Activated CD8-positive, alpha-beta memory T cell treated with anti-CD3 and anti-CD28 coated beads, Interleukin-2, amount 50 U/mL, for 1 hour (primary cell): ENCODE results near the gene IRF3.
"Not testable (repeated sequence)": the region's sequence is repeated elsewhere in the genome, so short reads cannot be mapped to it uniquely, and the experiment has no call there.

Experiments
- DNase-seq: peaks from one replicate; pipeline ENCODE4 v3.0.0-alpha.2; 2020; ENCODE audit errors: extremely low read depth

Gene IRF3

DNA sequence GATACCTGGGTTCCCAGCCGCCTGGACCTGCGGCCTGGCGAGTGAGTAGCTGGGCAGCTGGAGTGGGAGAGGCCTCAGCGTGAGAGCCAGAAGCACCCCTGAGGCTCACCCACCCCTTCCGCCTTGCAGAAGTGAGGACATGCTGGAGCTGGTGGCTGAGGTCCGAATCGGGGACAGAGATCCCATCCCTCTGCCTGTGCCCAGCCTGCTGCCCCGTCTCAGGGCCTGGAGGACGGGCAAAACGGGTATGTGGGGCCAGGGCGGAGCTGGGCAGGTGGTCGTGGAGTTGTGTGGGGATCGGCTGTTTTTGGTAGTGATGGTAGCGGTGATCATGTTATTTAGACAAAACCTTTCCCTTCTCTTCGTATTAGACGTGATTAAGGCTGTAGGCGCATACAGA lies 19.1 kb downstream of the IRF3 start:
- no peak for DNase-seq

DNA sequence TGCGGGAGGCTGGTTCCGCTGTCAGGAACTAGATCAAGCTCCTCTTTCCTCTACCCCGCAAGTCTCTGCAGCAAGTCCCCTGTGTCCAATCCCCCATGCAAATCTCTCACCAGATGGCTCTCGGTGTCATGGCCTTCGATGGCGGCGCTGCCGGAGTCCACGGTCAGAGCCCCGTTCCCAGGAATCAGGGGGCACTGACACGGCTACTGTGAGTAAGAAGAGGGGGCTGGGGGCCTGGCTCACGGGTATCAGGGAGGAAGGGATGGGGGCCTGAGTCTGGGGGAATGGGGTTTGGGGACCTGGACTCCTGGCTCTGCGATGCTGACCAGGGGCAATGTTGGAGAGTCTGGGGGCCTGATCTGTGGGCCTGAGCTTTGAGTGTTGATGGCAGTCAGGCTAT lies 19.7 kb downstream of the IRF3 start:
- no peak for DNase-seq

DNA sequence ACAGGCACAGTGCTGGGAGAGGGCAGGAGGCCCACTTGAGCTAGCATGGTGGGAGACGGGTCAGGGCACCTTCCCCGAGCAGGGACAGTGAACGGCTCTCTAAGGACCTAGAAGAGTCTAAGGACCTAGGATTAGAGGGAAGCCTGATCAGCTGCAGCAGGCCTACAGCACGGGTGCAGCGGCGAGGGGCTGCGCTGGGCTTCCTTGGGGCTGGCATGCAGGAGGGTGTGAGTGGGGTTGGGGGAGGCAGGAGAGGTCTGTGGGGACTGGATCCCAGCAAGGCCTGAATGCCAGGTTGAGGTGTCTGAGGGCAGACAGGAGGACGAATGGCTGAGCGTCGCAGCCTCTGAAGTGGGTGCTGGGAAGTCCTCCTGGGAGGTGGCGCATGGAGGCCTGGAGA lies 20.1 kb downstream of the IRF3 start:
- DNase-seq = no peak

DNA sequence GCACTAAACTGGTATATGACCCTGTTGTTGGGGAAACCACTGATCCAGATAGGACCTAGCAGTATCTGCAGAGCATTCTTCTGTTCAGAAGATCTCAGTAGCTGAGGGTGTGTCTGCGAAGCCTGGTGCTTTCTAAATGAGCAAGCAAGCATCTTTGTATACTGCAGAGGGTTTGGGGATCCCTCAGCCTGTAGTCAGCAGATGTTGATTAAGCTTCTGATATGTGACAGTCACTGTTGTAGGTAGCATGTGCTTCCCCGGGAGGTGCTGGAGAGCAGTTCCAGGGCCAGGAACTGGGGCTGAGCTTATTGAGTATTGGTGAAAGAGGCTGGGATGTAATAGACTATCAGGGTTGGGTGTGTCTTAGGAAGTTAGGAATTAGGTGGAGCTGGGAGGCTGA lies 22.2 kb downstream of the IRF3 start:
- DNase-seq = no peak

DNA sequence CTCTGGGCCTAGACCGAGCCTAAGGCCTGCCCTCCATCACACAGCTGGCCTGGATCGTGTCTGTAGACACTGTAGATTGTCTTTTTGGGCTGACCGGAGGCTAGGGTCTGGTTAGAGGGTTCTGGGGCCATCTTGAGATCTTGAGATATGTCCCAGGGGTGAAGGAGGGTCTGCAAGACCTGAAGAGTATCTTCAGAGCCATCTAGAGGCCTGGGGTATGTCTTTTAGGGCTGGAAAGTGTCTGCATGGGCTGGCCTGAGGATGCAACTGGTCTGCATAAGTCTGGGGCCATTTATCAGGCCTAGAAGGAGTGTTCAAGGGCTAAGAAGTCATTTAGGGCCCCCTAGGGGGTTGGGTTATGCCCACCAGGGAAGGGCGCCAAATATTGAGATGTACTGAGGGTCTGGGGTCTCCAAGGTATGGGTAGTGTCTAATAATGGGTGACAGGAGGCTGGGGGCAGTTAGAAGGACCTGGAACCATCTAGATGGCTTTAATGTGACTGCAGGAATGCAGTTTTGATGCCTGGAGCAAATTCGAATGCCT lies 23.1 kb downstream of the IRF3 start:
- DNase-seq = no peak

DNA sequence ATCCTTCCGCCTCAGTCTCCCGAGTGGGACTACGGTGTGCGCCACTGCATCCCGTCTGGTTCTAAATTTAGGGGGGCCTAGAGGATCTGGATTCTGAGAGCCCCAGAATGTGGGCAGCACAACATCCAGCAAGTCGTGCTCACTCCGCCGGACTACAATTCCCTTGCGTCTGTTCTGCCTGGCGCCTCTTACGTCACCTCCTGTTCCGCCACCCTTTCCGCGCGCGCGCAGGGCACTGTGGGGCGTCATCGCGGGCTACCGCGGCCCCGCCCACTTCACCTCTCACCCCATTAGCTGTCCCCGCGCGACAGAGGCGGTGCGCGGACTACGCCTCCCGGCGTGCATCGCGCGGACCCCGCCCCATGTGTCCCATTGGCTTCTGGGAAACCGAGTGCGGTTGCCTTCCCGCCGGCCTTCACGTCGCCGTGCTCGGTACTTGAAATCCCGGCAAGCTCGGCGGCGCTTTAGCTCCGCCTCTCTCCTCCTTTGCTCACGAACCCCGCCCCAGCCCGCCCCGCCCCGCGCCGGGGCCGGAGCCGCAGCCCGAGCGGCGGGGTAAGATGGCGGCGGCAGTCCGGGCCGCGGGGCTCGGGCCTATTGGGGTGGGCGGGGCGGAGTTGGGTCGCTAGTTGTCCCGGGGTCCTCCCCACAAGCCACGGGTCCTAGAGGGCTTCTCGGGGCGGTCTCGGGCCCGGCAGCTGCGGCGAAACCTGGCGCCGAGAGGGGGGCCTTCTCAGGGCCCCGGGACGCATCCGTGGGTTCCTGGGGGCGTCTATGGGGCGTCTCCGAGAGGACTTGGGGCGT lies 23.8 kb downstream of the IRF3 start, which contains the start of gene SCAF1:
TSS of gene SCAF1 (plus strand) at position 522 of the 804 bp plus-strand sequence. CDS start 2,818 bp downstream, outside the sequence.
- peak; percentile 97 for DNase-seq

DNA sequence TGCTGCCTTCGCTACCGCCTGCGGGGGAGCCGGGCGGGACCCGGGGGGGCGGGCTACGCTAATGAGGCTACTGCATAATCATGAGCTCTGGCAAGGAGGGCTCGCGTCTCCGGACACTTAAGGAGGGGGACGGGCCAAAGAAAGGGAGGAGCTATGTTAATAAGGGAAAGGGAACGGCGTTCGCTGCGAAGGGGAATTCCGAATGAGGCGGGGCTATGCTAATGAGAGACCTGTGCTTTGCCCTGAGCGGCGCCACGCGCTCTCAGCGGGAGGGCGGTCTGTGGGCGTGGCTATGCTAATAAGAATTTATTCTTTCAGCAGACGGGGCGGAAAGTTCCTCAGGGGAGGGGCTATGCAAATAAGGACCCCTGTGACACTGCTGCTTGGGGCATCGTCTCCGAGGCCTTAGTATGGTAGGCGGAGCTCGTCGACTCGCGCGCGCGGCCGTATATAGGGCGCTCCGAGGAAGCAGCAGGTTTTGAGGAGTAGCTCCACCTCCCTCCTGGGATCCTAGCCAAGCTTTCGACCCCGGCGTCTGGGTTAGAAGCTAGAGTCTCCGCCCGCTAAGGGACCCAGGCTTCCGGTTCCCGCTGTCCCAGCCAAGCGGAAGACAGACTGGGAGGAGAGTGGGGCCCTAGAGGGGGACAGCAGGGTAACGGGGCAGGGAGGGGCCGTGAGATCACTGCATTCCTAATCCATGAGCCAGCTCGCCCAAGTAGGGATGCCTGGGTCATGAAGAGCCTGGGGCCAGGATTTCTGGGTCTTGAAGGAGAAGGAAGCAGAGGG lies 25.4 kb downstream of the IRF3 start, which contains the start of gene RRAS:
TSS of gene RRAS (minus strand) at position 31 of the 786 bp plus-strand sequence. CDS start 45 bp downstream, outside the sequence.
- DNase-seq = peak; percentile 100

DNA sequence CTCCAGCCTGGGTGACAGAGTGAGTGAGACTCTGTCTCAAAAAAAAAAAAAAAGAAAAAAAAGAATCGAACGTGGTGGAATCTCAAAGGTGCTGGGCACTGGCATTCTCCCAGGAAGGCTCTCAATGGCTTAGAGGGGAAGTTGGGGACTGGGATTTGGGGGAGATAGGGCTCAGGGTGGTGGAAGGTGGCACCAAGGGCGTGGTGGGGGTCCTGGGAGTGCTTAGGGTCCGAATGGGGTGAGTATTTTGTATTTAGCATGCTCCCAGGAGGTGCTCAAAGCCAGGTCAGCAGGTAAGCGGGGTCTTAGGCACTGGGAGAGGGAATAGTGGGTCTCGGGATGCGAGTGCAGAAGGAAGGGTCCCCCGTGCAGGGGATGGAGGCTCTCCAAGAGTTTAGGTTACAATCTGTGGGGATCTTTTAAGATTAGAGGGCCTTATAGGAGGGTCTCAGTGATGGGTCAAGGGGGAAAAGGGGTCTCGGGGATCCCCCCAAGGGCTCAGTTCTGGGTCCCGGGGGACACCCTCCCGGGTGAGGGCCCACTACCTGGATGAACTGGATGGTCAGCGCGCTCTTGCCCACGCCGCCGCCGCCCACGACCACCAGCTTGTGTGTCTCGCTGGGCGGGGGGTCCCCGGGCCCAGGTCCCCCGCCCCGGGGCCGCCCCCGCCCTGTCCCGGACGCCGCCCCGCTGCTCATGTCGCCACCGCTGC lies 26.1 kb downstream of the IRF3 start:
- no peak for DNase-seq

DNA sequence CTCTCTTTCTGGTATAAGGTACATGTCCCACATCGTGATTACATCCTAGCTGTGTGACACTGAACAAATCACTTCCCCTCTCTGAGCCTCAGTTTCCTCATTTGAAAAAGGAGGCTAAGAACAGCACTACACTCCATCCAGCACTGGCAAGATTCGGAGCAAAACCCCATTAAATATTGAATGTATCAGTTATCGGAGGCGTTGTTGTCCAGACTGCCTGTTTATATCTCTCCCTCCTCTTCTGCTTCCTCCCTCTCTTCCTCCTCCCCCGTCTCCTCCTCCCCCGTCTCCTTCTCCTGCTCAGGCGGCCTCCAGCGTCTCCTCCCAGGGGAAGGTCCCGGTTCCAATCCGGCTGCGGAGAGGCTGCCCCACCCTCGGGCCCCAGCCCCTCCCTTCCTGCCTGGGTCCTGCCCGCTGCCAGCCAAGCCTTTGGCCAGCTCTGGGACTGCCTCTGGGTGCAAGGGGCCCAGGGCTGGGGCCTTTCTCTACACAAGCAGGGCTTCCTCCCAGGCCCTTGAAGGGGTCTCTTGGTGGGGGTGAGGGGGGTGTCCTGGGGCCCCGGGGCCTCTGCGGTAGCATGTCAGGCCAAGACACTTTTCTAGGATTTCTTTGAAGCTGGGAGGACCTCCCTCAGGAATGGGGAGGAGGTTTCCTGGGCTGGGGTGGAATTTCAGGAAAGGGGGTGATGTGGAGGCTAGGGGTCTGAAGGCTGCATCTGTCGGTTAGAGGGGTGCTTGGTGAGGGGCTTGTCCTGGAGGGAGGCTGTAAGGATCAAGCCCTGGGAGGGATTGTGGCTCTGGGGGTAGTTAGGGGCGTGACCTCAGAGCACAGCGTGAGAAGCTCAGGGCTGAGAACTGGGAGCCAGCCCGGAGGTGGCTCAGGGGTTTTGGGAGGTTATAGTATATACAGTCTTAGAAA lies 27.6 kb downstream of the IRF3 start:
- no peak for DNase-seq

DNA sequence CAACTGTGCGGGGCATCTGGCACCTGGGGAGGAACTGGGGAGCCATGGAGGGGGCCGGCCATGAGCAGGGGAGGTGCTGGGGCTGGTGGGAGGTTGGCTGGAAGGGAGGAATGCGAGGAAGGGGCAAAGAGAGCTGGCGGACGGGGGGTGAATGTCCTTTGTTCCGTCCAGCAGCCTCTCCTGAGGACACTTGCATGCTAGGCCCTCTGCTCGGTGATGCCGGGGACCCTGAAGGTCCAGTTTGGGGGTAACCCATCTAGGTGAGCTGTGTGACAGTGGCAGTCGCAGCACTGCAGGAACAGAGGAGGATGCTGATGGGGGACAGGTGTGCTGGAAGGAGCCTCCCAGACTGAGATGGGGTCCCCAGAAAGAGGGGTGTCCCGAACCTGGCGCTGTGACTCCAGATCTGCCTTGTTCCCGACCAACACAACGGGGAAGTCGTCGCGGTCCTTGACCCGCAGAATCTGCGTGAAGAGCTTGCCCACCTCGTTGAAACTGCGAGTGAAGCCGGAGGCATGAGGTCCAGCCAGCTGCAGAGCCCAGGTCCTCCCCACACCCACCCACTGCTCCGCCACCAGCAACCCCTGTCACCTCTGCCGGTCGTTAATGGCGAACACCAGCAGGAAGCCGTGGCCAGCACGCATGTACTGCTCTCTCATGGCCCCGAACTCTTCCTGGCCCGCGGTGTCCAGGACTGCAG lies 29.3 kb downstream of the IRF3 start:
- DNase-seq = no peak

DNA sequence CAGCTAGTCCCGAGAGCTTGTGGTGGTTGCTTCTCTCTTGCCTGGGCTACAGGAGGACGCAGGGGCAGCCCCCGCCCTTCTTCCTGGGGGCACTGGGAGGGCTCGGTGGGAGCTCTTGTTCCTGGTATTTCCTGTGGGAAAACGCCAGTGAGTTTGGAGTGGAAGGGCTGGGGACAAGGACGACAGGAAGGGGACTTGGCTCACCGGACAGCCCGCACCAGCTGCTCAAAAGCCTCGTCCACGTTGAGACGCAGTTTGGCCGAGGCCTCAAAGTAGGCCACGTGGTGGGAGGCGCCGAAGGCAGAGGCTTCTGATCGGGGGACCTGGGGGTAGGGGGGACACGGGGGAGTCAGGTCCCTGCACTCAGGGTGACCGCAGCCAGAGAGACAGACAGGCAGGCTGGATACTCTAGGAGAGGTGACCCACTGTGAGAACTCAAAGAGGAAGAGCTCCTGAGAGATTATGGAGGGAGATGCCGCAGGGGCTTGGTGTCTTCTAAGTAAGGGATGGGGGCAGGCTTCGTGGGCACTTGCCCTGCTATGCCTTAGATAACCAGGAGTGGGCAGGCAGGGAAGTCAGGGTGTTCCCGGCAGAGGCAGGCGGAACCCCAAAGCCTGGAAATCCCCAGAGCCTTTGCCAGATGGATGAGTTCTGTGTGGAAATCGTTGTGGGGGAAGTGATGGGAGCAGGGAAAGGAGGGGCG lies 30.0 kb downstream of the IRF3 start:
- no peak for DNase-seq

DNA sequence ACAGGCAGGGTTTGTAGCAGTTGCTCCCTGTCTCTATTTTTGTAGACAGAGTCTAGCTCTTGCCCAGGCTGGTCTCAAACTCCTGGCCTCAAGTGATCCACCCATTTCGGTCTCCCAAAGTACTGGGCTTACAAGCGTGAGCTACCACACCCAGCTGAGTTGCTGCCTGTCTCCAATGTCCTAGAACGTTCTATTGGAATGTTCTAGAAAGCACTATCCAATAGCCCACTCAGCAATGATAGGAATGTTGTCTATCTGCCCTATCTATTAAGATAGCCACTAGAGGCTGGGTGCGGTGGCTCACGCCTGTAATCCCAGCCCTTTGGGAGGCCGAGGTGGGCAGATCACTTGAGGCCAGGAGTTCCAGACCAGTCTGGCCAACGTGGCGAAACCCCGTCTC lies 32.4 kb downstream of the IRF3 start:
- DNase-seq = not testable (repeated sequence)

DNA sequence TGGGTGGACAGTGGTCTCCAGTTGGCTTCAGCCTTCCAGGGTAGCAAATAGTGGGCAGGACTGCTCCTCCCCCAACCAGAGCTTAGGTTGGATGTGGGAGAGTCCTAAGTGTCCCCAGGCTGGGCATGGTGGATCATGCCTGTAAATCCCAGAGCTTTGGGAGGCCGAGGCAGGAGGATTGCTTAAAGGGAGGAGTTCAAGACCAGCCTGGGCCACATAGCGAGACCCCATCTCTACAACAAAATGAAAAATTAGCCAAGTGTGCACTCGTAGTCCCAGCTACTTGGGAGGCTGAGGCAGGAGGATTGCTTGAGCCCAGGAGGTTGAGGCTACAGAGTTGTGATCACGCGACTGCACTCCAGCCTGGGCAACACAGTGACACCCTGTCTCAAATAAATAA lies 33.1 kb downstream of the IRF3 start:
- DNase-seq = no peak

DNA sequence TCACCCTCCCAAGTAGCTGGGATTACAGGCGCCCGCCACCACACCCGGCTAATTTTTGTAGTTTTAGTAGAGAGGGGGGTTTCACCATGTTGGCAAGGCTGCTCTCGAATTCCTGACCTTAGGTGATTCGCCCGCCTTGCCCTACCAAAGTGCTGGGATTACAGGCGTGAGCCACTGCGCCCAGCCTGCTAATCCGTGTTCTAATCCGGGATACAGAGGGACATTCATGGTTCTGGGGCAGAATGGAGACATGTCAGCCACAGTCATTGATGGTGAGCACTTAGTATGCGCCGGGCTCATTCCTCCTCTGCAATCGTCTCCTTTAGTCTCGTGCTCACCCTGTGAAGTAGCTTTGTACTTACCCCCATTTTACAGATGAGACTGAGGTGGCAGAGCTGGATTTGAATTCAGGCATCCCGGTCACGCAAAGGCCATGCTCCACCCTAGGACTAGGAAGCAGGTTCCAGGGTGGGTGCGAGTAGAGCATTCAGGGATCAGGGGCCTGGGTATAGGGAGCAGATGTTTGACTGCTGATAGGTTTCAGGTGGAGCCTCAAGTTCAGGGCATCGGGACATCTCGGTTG lies 34.0 kb downstream of the IRF3 start:
- no peak for DNase-seq

DNA sequence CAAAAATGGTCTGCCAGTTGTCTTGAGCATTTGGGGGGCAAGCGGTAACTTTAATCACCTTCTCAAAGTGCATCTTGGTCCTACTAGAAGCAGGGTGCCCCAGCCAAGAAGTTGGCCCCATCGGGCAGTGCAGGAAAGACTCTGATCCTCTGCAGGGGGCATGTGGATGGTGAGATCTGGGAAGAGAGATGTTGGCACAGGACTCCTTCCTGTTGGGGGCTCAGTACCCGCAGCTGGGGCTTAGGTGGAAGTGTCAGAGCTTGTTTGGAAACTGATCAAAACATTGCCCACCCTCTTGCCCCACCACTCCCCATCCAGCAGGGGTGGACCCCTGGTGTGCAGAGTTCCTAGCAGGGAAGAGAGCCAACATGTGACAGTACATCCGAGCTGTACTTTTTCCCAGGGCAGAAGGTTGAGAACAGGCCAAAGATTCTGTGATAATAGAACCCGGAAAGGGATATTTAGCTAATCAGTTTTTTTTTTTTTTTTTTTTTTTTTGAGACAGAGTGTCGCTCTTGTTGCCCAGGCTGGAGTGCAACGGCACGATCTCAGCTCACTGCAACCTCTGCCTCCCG lies 34.6 kb downstream of the IRF3 start:
- no peak for DNase-seq

DNA sequence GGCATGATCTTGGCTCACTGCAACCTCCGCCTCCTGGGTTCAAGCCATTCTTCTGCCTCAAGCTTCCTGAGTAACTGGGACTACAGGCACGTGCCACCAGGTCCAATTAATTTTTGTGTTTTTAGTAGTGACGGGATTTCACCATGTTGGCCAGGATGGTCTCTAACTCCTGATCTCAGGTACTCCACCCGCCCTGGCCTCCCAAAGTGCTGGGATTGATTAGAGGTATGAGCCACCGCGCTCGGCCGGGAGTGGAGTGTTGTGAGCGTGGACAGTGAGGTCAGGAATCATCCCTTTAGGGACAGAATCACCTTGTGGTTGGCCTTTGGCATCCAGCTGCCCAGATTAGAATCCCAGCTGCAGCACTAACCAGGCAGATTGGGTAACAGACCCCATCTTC lies 36.0 kb downstream of the IRF3 start:
- no peak for DNase-seq

DNA sequence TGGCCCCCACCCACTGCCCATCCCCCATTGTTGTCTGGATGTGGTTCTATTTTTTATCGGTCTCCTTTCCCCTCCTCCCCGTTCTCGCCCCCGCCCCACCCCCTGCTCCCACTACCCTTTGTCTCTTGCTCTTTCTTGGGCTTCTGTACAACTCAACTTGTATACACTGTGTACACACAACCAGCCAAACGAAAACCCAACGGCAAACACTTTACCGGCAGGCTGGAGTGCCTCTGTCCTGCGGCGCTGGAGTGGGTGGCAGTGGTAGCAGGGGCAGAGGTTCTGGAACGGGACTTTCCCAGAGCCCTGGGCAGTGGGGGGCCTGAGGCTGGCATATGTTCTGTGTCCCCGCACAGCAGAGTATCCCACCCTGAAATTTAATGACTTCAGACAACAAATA lies 39.4 kb downstream of the IRF3 start:
- no peak for DNase-seq

DNA sequence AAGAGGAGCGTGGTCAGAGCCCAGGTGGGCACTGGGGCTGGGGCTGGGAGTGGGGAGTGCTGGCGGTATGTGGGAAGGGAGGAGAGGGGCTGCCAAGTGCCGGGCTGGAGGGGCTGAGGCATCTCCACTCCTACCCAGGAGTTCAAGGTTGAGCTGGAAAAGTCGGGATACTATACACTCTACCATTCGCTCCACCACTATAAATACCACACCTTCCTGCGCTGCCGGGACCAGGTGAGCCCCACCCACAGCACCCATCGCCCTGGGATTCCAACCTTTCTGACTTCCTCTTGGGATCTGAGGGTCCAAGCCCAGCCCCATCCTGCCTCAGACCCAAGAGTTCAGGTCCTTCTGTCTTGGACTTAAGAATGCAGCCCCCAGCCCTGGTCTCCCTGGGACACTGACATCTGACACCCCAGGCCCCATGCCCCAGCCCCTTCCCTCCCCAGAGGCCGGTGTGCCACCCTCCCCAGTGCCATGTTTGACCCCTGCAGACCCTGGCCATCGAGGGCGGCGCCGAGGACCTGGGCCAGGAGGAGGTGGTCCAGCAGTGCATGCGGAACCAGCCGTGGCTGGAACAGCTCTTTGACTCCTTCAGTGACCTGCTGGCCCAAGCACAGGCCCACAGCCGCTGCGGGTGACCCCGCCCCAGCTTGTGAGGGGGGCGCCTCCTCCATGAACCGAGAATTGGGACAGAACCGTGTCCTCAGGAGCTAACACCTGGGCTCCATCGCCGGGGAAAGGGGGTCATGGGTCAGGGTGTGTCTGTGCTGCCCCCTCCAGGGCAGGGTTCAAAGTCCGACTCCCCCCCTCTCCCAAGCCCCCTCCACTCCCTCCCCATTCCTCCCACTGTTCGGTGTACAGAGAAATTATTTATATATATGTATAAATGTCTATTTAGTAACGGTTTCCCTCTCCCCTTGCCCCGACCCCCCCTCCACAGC lies 40.4 kb downstream of the IRF3 start:
- no peak for DNase-seq
